Caco-2 (cell line): ENCODE measurements around the gene PAWR. TPM values are rescaled to one million over a fixed set of nuclear protein-coding genes. Genes with fewer than 3 reads are reported as not detected.

Experiments
- BruUV-seq: library from RNA; stranded (reverse); fragments of 400-500 nt; replicated peaks from 2 replicates; lab custom pipeline; 2021; lab: Mats Ljungman, UMichigan
- CTCF ChIA-PET: fragments of 300-600 bp; sonication (Branson Sonifier 250); formaldehyde crosslinking; loops from one replicate; lab custom pipeline; 2022; ENCODE audit warnings: antibody characterized with exemption; lab: Charles Lee
- POLR2A ChIA-PET: fragments of 300-600 bp; sonication (Branson Sonifier 250); formaldehyde crosslinking; loops from one replicate; lab custom pipeline; 2022; ENCODE audit warnings: antibody characterized with exemption; lab: Charles Lee
- DNase-seq, 2 experiments: peaks; one replicate each; pipeline versions ENCODE4 v3.0.0 to v3.0.0-alpha.2; 2020 to 2022
- H3K27me3 ChIP-seq: replicated peaks from 2 replicates; pipeline ENCODE4 v1.6.0; 2011; ENCODE audit warnings: low read length; ENCODE audit not compliant: control insufficient read depth, insufficient read depth
- H3K36me3 ChIP-seq: 2 replicates; pipeline ENCODE4 v1.5.1; 2011; ENCODE audit warnings: low read length; ENCODE audit not compliant: control insufficient read depth, insufficient read depth
- H3K4me1 ChIP-seq: fragments of 250-450 bp; sonication (Bioruptor Pico); 2 replicates; pipeline ENCODE4 v1.5.1; 2020; ENCODE audit warnings: mild to moderate bottlenecking
- H3K4me3 ChIP-seq: 2 replicates; pipeline ENCODE4 v1.5.1; 2011; ENCODE audit warnings: low read depth, mild to moderate bottlenecking, control low read depth, low read length
- H3K9me3 ChIP-seq: fragments of 250-450 bp; sonication (Bioruptor Pico); 2 replicates; pipeline ENCODE4 v1.5.1; 2020; ENCODE audit warnings: mild to moderate bottlenecking, moderate library complexity
- H3K27ac Mint-ChIP-seq: one replicate; pipeline ENCODE4 v1.8.0; 2022; ENCODE audit warnings: mixed read lengths; ENCODE audit not compliant: unreplicated experiment
- H3K27me3 Mint-ChIP-seq: one replicate; pipeline ENCODE4 v1.8.0; 2022; ENCODE audit warnings: mixed read lengths; ENCODE audit not compliant: insufficient read depth, unreplicated experiment
- H3K36me3 Mint-ChIP-seq: one replicate; pipeline ENCODE4 v1.8.0; 2022; ENCODE audit warnings: mild to moderate bottlenecking, mixed read lengths; ENCODE audit not compliant: insufficient read depth, unreplicated experiment
- H3K4me1 Mint-ChIP-seq: one replicate; pipeline ENCODE4 v1.8.0; 2022; ENCODE audit warnings: low read depth, mixed read lengths; ENCODE audit not compliant: unreplicated experiment
- H3K4me3 Mint-ChIP-seq: one replicate; pipeline ENCODE4 v1.8.0; 2022; ENCODE audit warnings: mild to moderate bottlenecking, moderate library complexity, mixed read lengths; ENCODE audit not compliant: unreplicated experiment
- H3K9me3 Mint-ChIP-seq: one replicate; pipeline ENCODE4 v1.8.0; 2022; ENCODE audit warnings: mixed read lengths; ENCODE audit not compliant: unreplicated experiment
- intact Hi-C: fragments of 100-400 bp; cut with micrococcal nuclease; formaldehyde crosslinking; loops from one replicate; pipeline ENCODE4 v1.10.0; 2022; ENCODE audit not compliant: unreplicated experiment
- total RNA-seq: library from RNA; stranded (reverse); gene quantifications from 2 replicates; pipeline ENCODE4 v1.2.3, GENCODE V29; 2022
- TF ChIP-seq, protein P1 (sequence below), 2 experiments: fragments of 200-600 bp in 1 of 2; IDR thresholded peaks; 1 replicate in 1 of 2; 2 replicates in 1 of 2; pipeline versions ENCODE4 v1.5.1 to v1.8.0; 2011 to 2022; ENCODE audit warnings: antibody characterized with exemption in 1 of 2, control low read depth in 1 of 2, inconsistent platforms in 1 of 2, low read depth in 1 of 2, low read length in 1 of 2, mild to moderate bottlenecking in 1 of 2, moderate library complexity in 1 of 2; ENCODE audit not compliant: insufficient read depth in 1 of 2, severe bottlenecking in 1 of 2, unreplicated experiment in 1 of 2

The PAWR gene
- total RNA-seq, 1 experiment from 2014 or later, result 157 TPM

- 0 out of 2 replicates have a peak, but pooled peaks cover 7% of the 10 kb centered on the region for H3K4me1 ChIP-seq
- no peaks in the 10 kb centered on the region for H3K36me3 ChIP-seq
- no peak overlapping the region for H3K4me3 ChIP-seq
- Mint-ChIP-seq H3K9me3 (no peaks in the 10 kb centered on the region), H3K4me3 (no peak overlapping the region), H3K27ac (no peak overlapping the region), H3K36me3 (peaks cover 47% of the 10 kb centered on the region), H3K27me3 (no peaks in the 10 kb centered on the region), H3K4me1 (no peaks in the 10 kb centered on the region)
- DNase-seq, result no peak
- no peaks in the 10 kb centered on the region for H3K27me3 ChIP-seq
- TF ChIP-seq, protein P1, sequence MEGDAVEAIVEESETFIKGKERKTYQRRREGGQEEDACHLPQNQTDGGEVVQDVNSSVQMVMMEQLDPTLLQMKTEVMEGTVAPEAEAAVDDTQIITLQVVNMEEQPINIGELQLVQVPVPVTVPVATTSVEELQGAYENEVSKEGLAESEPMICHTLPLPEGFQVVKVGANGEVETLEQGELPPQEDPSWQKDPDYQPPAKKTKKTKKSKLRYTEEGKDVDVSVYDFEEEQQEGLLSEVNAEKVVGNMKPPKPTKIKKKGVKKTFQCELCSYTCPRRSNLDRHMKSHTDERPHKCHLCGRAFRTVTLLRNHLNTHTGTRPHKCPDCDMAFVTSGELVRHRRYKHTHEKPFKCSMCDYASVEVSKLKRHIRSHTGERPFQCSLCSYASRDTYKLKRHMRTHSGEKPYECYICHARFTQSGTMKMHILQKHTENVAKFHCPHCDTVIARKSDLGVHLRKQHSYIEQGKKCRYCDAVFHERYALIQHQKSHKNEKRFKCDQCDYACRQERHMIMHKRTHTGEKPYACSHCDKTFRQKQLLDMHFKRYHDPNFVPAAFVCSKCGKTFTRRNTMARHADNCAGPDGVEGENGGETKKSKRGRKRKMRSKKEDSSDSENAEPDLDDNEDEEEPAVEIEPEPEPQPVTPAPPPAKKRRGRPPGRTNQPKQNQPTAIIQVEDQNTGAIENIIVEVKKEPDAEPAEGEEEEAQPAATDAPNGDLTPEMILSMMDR (IDR thresholded peaks at IDR 0.05; ENCODE audit: insufficient read depth in 1 of 2, low read depth in 1 of 2, low read length in 1 of 2, severe bottlenecking in 1 of 2, unreplicated experiment in 1 of 2), result no peak
- no TSS peak for BruUV-seq
- CTCF ChIA-PET, result no interaction called here
- no peaks in the 10 kb centered on the region for H3K9me3 ChIP-seq
- POLR2A ChIA-PET, result no interaction called here
- intact Hi-C loops, result no loop called here
Measured at GRCh38 chr12:79592865-79593264, 97.9 kb downstream of the PAWR start.

DNA sequence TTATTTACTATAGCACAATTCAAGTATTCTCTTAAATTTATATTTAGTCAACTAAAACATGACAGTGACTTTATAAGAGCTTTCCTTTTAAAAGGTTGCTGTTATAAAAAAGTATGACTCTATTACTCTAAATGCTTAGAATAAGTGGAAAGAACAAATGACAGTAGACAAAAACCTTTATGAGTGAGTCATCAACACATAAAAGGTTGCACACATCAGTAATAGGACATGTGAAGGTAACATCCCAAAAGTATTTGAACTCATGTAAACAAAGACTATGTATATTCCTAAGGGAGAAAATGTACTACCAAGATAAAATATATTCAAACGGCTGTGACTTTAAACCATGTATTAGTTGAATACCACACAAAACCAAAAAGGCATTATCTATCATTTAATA lies 98.8 kb downstream of the PAWR start:
- H3K9me3 ChIP-seq, result no peaks in the 10 kb centered on the region
- TF ChIP-seq, protein P1 (IDR thresholded peaks at IDR 0.05; ENCODE audit: insufficient read depth in 1 of 2, low read depth in 1 of 2, low read length in 1 of 2, severe bottlenecking in 1 of 2, unreplicated experiment in 1 of 2), result no peak
- no peaks in the 10 kb centered on the region for H3K27me3 Mint-ChIP-seq
- no peak overlapping the region for H3K27ac Mint-ChIP-seq
- no TSS peak for BruUV-seq
- ChIA-PET CTCF (interaction anchor here (0.5 kb wide), 1 partner anchor 61 kb away, joined by 4 read pairs; no protein-coding TSS in a partner anchor), POLR2A (no interaction called here)
- H3K4me3 Mint-ChIP-seq, result no peak overlapping the region
- H3K27me3 ChIP-seq, result no peaks in the 10 kb centered on the region
- H3K4me1 ChIP-seq, result 0 out of 2 replicates have a peak, but pooled peaks cover 3% of the 10 kb centered on the region
- peaks cover 47% of the 10 kb centered on the region for H3K36me3 Mint-ChIP-seq
- intact Hi-C loops, result no loop called here
- no peak overlapping the region for H3K4me3 ChIP-seq
- no peaks in the 10 kb centered on the region for H3K4me1 Mint-ChIP-seq
- H3K9me3 Mint-ChIP-seq, result no peaks in the 10 kb centered on the region
- DNase-seq, result no peak
- no peaks in the 10 kb centered on the region for H3K36me3 ChIP-seq

DNA sequence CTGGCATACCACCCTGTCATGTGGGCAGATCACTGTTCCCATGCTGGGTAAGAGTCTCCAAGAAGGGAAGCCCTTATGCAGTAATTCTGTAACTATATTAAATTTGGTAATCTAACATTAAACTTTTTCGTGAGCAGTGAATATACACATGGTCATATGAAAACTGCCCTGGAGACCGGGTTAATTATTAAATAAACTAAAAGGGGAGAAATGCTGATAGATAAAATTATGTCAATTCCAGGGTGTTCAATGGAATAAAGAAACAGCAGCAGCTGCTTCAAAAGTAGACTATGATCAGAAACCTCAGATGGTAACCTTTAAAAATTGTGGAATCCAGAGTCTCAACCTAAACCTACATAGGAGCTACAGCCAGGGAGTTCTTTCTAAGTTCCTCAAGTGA lies 100.0 kb downstream of the PAWR start:
- POLR2A ChIA-PET, result no interaction called here
- Mint-ChIP-seq H3K27ac (no peak overlapping the region), H3K4me3 (no peak overlapping the region), H3K27me3 (no peaks in the 10 kb centered on the region), H3K4me1 (no peaks in the 10 kb centered on the region), H3K9me3 (no peaks in the 10 kb centered on the region), H3K36me3 (peaks cover 54% of the 10 kb centered on the region)
- TSS peak; percentile 18 for BruUV-seq
- intact Hi-C loops, result no loop called here
- DNase-seq, result no peak
- Histone ChIP-seq H3K27me3 (no peaks in the 10 kb centered on the region), H3K4me3 (no peak overlapping the region), H3K4me1 (no peaks in the 10 kb centered on the region), H3K9me3 (no peaks in the 10 kb centered on the region), H3K36me3 (no peaks in the 10 kb centered on the region)
- TF ChIP-seq, protein P1 (IDR thresholded peaks at IDR 0.05; ENCODE audit: insufficient read depth in 1 of 2, low read depth in 1 of 2, low read length in 1 of 2, severe bottlenecking in 1 of 2, unreplicated experiment in 1 of 2), result no peak
- CTCF ChIA-PET, result no interaction called here
